D721Med (cell line): ENCODE measurements around the gene MRC2.

Experiments used
- DNase-seq: peaks from one replicate; pipeline ENCODE4 v3.0.0; 2011; ENCODE audit warnings: low spot score; ENCODE audit not compliant: insufficient read length
- FAIRE-seq: peaks from 2 replicates; lab custom pipeline; 2011; peaks lifted over from hg19 to GRCh38; lab: Jason Lieb, UNC
- TF ChIP-seq, protein P1 (sequence below): IDR thresholded peaks from 2 replicates; pipeline ENCODE4 v1.5.1; 2012; ENCODE audit warnings: mild to moderate bottlenecking, control low read depth; ENCODE audit not compliant: insufficient read depth; ENCODE audit errors: missing control alignments

The MRC2 gene

DNA sequence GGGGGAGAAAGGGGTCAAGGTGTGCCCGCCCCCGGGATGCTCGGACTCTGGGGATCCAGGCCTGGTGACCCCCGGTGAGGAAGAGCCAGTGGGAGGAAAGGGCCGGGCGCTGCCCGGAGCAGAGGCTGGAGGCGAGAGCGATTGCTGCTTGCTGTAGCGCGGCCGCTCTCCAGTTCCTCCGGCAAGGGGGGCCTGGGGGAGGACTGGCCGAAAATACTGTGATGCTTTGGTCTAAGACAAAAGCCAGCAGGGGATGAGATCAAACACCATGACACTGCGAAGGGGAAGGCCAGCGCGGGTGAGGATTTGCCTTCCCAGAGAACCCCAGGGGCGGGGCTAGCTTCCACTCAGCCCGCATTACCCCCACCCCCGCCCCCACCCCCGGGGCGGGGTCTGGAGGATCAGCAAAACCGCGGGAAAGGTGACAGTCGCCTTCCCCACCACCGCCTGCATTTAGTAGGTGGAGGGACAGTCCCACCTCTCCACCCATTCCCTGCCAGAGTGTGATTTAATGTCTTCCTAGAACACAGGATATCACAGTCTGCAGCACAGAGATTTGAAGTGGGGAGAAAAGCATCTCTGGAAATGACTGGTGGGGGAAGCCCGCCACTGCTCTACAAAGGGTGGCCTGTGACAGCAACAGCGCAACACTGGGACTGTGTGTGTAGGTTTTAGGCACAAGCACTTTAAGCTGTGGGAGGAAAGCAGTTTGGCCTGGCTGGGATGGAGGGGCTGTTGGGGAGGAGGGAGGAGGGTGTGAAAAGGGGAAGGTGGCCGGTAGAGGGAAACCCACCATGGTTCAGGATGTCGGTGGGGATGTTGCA is 25.7 kb downstream of the MRC2 start:
- no peak for FAIRE-seq
- TF ChIP-seq, protein P1, sequence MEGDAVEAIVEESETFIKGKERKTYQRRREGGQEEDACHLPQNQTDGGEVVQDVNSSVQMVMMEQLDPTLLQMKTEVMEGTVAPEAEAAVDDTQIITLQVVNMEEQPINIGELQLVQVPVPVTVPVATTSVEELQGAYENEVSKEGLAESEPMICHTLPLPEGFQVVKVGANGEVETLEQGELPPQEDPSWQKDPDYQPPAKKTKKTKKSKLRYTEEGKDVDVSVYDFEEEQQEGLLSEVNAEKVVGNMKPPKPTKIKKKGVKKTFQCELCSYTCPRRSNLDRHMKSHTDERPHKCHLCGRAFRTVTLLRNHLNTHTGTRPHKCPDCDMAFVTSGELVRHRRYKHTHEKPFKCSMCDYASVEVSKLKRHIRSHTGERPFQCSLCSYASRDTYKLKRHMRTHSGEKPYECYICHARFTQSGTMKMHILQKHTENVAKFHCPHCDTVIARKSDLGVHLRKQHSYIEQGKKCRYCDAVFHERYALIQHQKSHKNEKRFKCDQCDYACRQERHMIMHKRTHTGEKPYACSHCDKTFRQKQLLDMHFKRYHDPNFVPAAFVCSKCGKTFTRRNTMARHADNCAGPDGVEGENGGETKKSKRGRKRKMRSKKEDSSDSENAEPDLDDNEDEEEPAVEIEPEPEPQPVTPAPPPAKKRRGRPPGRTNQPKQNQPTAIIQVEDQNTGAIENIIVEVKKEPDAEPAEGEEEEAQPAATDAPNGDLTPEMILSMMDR: no peak
- peak; percentile 95 for DNase-seq

DNA sequence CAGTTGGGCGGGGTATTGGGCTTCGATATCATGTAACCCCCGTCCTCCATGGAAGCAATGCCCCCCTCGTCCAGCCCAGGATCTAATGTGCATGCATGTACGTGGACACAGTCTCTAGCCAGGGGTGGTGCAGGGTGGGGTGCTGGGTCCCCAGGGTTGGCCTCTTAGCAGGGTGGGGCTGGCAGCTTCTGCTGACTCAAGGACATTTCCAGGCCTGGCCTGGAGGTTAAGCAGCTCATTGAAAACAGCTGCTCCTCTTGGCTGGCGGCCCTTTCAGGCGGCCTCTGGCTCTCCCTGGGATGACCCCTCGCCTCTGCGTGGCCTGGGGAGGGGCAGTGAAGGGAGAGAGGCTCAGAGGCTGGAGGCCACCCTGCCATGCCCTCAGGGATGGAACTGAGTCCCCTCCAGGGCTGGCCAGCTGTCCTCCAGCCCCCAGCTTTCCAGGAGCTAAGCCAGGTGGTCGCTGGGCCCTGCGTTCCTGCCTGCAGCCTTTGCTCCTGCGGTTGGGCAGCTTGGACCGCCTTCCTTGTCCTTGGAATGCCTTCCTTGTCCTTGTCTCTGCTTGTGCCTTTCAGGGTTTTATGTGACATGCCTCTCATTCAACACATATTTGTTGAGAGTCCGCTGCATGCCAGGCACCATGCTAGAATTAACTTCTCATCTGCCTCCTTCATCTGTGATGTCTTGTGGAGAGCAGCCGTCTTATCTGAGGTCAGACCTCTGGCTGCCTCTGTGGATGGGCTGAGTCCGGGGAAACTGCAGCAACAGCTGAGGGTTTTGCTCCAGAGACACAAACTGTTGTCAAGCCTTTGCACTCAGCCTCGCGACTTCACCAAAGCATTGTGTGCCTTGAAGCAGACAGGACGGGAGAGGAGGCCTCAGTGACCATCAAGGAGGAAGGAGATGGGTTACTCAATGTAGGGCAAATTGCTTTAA is 26.6 kb downstream of the MRC2 start:
- TF ChIP-seq, protein P1: no peak
- FAIRE-seq: no peak
- no peak for DNase-seq

DNA sequence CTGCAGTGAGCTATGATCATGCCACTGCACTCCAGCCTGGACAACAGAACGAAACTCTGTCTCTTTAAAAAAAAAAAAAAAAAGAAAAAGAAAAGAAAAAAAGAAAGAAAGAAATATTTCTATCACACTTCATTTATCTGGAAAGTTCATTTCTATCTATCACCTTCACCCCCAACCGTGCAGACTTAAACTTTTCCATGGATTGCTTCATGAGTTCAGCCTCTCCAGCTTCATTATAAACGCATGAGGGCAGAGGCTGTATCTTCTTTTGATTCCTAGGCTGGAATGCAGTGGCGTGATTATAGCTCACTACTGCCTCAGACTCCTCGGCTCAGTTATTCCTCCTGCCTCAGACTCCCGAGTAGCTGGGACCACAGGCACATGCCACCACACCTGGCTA is 28.2 kb downstream of the MRC2 start:
- DNase-seq (no peak), FAIRE-seq (no peak)
- TF ChIP-seq, protein P1: no peak

DNA sequence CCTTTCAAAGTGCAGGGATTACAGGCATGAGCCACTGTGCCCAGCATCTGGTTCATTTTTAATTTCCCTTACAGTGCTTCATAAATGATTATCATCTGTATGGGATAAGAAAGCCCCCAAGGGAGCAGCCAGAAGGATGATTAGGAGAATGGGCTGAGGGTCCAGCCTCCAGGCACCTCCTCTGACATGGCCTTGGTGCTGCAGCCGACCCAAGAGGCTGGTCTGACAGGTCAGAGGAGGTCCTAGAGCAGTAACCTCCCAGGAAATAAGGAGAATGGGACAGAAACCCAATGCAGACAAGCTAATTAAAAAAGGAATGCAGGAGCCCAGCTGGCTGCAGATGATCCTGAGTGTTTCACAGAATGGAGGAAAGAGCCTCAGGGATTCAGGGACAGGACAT is 29.0 kb downstream of the MRC2 start:
- FAIRE-seq: no peak
- TF ChIP-seq, protein P1: no peak
- peak; percentile 16 for DNase-seq

DNA sequence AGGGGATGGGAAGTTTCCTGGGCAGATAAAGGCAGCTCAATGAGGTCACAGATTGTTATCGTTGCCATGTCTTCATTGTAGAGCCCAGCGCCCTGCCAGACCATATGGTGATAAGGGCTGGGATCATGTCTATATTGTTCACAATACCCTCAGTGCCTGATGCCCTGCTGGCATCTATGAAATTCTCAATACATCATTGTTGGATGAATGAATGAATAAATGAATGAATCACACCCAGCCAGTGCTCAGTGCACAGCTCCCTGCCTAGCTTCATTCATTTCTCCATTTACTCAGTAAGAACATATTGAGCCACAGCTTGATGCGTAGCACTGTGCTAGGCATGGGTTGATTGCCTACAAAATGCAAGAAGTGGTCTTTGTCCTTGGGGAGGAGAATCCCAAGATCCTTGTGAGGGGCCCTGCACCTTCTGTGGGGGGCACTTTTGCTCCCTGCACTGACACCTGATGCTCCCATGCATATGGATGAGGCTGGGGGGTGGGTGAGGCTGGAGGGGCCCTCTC is 29.7 kb downstream of the MRC2 start:
- no peak for DNase-seq
- TF ChIP-seq, protein P1: no peak
- FAIRE-seq: no peak

DNA sequence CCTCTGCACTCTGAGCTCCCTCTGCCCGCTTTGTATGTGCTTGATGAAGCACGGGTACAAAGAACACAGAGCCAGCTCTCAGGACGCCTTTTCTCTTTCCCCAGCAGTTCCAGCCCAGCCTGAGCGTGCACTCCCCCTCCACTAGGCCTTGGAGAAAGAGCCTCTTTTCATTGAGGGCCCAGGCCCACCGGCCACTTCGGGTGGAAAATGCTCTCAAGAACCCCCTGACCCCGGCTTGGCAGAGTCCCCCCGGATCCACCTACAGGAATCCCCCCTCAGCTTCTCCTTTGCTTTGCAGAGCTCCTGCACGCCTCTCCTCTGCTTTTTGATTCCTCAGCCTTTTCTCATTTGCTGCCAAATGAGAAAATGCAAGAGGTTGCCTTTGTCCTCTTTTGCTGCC is 30.2 kb downstream of the MRC2 start:
- TF ChIP-seq, protein P1: no peak
- no peak for FAIRE-seq
- no peak for DNase-seq
